HepG2 (cell line): ENCODE data around the gene APOBEC3C. TPM values are rescaled to one million over a fixed set of nuclear protein-coding genes. Genes with fewer than 3 reads are reported as not detected.
"Not testable (repeated sequence)": the region's sequence is repeated elsewhere in the genome, so short reads cannot be mapped to it uniquely, and the experiment has no call there.

ENCODE experiments used
- ATAC-seq: fragments of 200-7000 bp; cut with Tn5 transposase; 3 replicates; pipeline ENCODE4 v1.9.1; 2020; ENCODE audit warnings: mild to moderate bottlenecking, moderate library complexity
- BruUV-seq: library from RNA; stranded (reverse); fragments of 400-500 nt; replicated peaks from 2 replicates; lab custom pipeline; 2021; lab: Mats Ljungman, UMichigan
- CTCF ChIA-PET: fragments of 300-600 bp; formaldehyde crosslinking; extraction: SDS; loops from one replicate; lab custom pipeline; 2021; ENCODE audit warnings: low total read pairs, inconsistent platforms, low intra/inter-chr PET ratio; lab: Yijun Ruan, JAX
- POLR2A ChIA-PET: fragments of 350-600 bp; sonication (Branson Sonifier 250); formaldehyde crosslinking; loops from one replicate; lab custom pipeline; 2020; ENCODE audit warnings: antibody characterized with exemption, inconsistent platforms; lab: Yijun Ruan, JAX
- DNase-seq: peaks from one replicate; pipeline ENCODE4 v3.0.0-alpha.2; 2015; ENCODE audit warnings: low spot score
- FAIRE-seq: peaks from 3 replicates; lab custom pipeline; 2011; peaks lifted over from hg19 to GRCh38; lab: Jason Lieb, UNC
- H2AFZ ChIP-seq: one replicate; pipeline ENCODE4 v1.6.1; 2011; ENCODE audit warnings: low read length, inconsistent platforms
- H3K27ac ChIP-seq: fragments of 300-600 bp; 3 replicates; pipeline ENCODE4 v1.8.0; 2011; ENCODE audit warnings: mixed run types, mild to moderate bottlenecking, mixed read lengths, low read length, inconsistent platforms; ENCODE audit not compliant: insufficient read depth; ENCODE audit errors: extremely low read length
- H3K27me3 ChIP-seq, 2 experiments: fragments of 200-600 bp in 1 of 2; 2 replicates in 1 of 2; 3 replicates in 1 of 2; pipeline versions ENCODE4 v1.6.0 to v1.8.0; 2011; ENCODE audit warnings: low read length in 2 of 2, mild to moderate bottlenecking in 2 of 2, moderate library complexity in 2 of 2, inconsistent platforms in 1 of 2; ENCODE audit not compliant: insufficient read depth in 2 of 2, control insufficient read depth in 1 of 2
- H3K36me3 ChIP-seq, 2 experiments: fragments of 200-600 bp in 1 of 2; replicated peaks in 1 of 2; 2 replicates in 1 of 2; 3 replicates in 1 of 2; pipeline versions ENCODE4 v1.5.1 to v1.8.0; 2011; ENCODE audit warnings: low read length in 2 of 2, inconsistent platforms in 1 of 2; ENCODE audit not compliant: insufficient read depth in 2 of 2, control insufficient read depth in 1 of 2
- H3K4me1 ChIP-seq: 2 replicates; pipeline ENCODE4 v1.5.1; 2012; ENCODE audit warnings: low read length, inconsistent platforms; ENCODE audit not compliant: insufficient read depth
- H3K4me2 ChIP-seq: 2 replicates; pipeline ENCODE4 v1.6.0; 2011; ENCODE audit warnings: low read depth, low read length, inconsistent platforms
- H3K4me3 ChIP-seq, 3 experiments: fragments of 200-600 bp in 1 of 3; sonication (generic), shearing (Covaris generic) in 1 of 3; replicated peaks in 1 of 3; 2 replicates each; pipeline ENCODE4 v1.5.1; 2011 to 2016; ENCODE audit warnings: low read length in 3 of 3, inconsistent platforms in 2 of 3, low read depth in 2 of 3, mild to moderate bottlenecking in 2 of 3, control low read depth in 1 of 3, mixed read lengths in 1 of 3; ENCODE audit not compliant: insufficient read depth in 1 of 3
- H3K79me2 ChIP-seq: one replicate; pipeline ENCODE4 v1.6.1; 2011; ENCODE audit warnings: low read length, inconsistent platforms; ENCODE audit not compliant: insufficient read depth
- H3K9ac ChIP-seq: 2 replicates; pipeline ENCODE4 v1.6.0; 2011; ENCODE audit warnings: mild to moderate bottlenecking, low read depth, low read length, inconsistent platforms; ENCODE audit not compliant: insufficient read depth
- H3K9me3 ChIP-seq: 2 replicates; pipeline ENCODE4 v1.5.1; 2012; ENCODE audit warnings: mild to moderate bottlenecking, low read length
- H4K20me1 ChIP-seq: 2 replicates; pipeline ENCODE4 v1.6.0; 2011; ENCODE audit warnings: inconsistent platforms, mild to moderate bottlenecking, low read length, moderate library complexity; ENCODE audit not compliant: insufficient read depth
- FLYWCH1 ChIP-seq: sonication (generic); formaldehyde crosslinking; IDR thresholded peaks from 2 replicates; pipeline ENCODE4 v1.8.1; 2023; ENCODE audit warnings: mild to moderate bottlenecking, missing genetic modification reagents
- ONECUT2 ChIP-seq: sonication (generic); formaldehyde crosslinking; IDR thresholded peaks from 2 replicates; pipeline ENCODE4 v1.4.0; 2020; ENCODE audit warnings: missing genetic modification reagents
- SSRP1 ChIP-seq: IDR thresholded peaks from 2 replicates; pipeline ENCODE4 v1.6.1; 2016; ENCODE audit warnings: control low read depth
- ZNF430 ChIP-seq: sonication (generic); formaldehyde crosslinking; IDR thresholded peaks from 2 replicates; pipeline ENCODE4 v1.9.0; 2021; ENCODE audit warnings: mild to moderate bottlenecking, missing genetic modification reagents
- WGBS: methylation state at CpG from one replicate; pipeline ENCODE4 v1.1.6; 2017; ENCODE audit warnings: low lambda C conversion rate; 5-methylcytosine and 5-hydroxymethylcytosine counted together
- in situ Hi-C: cut with HindIII; loops from 2 replicates; pipeline ENCODE4 v1.10.0; 2017; ENCODE audit warnings: low pct_unique_long_range_greater_than_20kb; ENCODE audit not compliant: extremely low pct_ligation_motif_present
- intact Hi-C: fragments of 100-400 bp; cut with micrococcal nuclease; formaldehyde crosslinking; loops from one replicate; pipeline ENCODE4 v1.10.0; 2022; ENCODE audit not compliant: unreplicated experiment
- polyA plus RNA-seq, 8 experiments: library from polyadenylated mRNA; depleted of rRNA in 3 of 8; stranded (reverse) in 7 of 8; unstranded in 1 of 8; fragments of >200 nt; fragmentation: Illumina TruSeq in 4 of 8; extraction: Trizol in 4 of 8; gene quantifications; 2 replicates each; pipeline versions ENCODE4 v1.2.1 to v1.2.3, GENCODE V29; 2011 to 2016; ENCODE audit warnings: low read depth in 4 of 8, missing spikeins in 1 of 8, mixed read lengths in 1 of 8; ENCODE audit not compliant: insufficient read depth in 1 of 8
- total RNA-seq, 5 experiments: library from RNA; depleted of rRNA; stranded (reverse); fragments of >200 nt; fragmentation: Illumina TruSeq; extraction: Trizol; gene quantifications; 2 replicates each; pipeline ENCODE4 v1.2.3, GENCODE V29; 2016; ENCODE audit warnings: low read depth in 1 of 5
- TF ChIP-seq, protein P1 (sequence below): IDR thresholded peaks from 2 replicates; pipeline ENCODE4 v1.6.1; 2016; ENCODE audit warnings: low read depth
- TF ChIP-seq, protein P2 (sequence below): sonication (generic); formaldehyde crosslinking; IDR thresholded peaks from 2 replicates; pipeline ENCODE4 v1.5.1; 2020; ENCODE audit warnings: mild to moderate bottlenecking, missing genetic modification reagents, moderate library complexity

Gene APOBEC3C
- total and polyA plus RNA-seq, 2 of the 13 experiments (the other 11 are each of a cell fraction or from before 2014, with no cell fraction given), result 8.9 to 27.6 TPM

DNA sequence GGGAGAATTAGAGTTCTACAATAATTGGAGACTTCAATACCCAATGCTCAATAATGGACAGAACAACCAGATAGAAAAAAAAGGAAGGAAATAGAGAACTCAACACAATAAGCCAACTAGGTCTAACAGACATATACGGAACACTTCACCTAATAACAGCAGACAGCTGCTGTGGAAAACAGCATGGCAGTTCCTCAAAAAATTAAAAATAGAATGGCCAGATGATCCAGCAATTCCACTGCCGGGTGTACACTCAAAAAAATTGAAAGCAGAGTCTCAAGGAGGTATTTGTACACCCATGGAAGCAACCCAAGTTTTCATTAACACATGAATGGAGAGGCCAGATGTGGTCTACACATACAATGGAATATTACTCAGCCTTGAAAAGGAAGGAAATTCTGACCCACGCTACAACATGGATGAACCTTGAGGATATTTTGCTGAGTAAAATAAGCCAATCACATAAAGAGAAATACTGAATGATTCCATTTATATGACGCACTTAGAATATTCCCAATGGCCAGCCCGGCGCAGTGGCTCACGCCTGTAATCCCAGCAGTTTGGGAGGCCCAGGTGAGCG is 5.7 kb upstream of the APOBEC3C start:
- intact Hi-C loops, result loop anchor here (10.0 kb wide), 1 partner anchor 244 kb away; no protein-coding TSS in a partner anchor
- H3K27ac ChIP-seq, H4K20me1 ChIP-seq, H2AFZ ChIP-seq, DNase-seq, H3K36me3 ChIP-seq, ATAC-seq, H3K9me3 ChIP-seq, H3K79me2 ChIP-seq, H3K27me3 ChIP-seq, in situ Hi-C loops, POLR2A ChIA-PET, H3K9ac ChIP-seq, H3K4me2 ChIP-seq, BruUV-seq, FAIRE-seq, H3K4me3 ChIP-seq: not testable (repeated sequence)
- H3K4me1 ChIP-seq, result peaks cover 31% of the 10 kb centered on the region
- CTCF ChIA-PET, result interaction anchor here (1.5 to 2.9 kb wide), 3 partner anchors 109 to 138 kb away, joined by 6 to 19 read pairs (median 9); no protein-coding TSS in a partner anchor
- 90% methylated on average over 8 of the region's 8 CpGs for WGBS

DNA sequence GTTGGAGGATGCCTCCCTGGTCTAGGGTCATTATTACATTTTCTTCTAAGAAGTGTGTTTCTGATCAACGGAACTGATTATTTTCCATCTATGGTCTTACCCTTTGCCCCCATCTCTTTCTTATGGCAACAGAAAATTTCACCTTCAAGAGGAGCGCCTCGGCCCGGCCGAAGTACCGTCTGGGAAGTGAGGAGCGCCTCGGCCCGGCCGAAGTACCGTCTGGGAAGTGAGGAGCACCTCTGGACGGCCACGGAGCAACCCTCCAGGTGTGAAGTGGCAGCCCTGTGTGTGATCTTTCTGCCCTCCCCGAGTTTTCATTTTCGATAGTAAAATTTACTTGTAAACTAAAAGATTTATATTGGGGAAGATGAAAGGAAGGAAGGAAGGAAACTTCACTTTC is 3.1 kb upstream of the APOBEC3C start:
- FAIRE-seq (no peak), ATAC-seq (no peak), DNase-seq (no peak)
- in situ Hi-C loops (loop anchor here (5.0 kb wide), 1 partner anchor 106 kb away; no protein-coding TSS in a partner anchor), intact Hi-C loops (no loop called here)
- no peak for TF ChIP-seq SSRP1 (CRISPR knock-in tag)
- no peak for TF ChIP-seq FLYWCH1 (CRISPR knock-in tag)
- TF ChIP-seq, protein P1, sequence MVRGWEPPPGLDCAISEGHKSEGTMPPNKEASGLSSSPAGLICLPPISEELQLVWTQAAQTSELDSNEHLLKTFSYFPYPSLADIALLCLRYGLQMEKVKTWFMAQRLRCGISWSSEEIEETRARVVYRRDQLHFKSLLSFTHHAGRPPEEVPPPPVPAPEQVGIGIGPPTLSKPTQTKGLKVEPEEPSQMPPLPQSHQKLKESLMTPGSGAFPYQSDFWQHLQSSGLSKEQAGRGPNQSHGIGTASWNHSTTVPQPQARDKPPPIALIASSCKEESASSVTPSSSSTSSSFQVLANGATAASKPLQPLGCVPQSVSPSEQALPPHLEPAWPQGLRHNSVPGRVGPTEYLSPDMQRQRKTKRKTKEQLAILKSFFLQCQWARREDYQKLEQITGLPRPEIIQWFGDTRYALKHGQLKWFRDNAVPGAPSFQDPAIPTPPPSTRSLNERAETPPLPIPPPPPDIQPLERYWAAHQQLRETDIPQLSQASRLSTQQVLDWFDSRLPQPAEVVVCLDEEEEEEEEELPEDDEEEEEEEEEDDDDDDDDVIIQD (CRISPR knock-in tag), result no peak
- no peak for TF ChIP-seq ONECUT2
- TF ChIP-seq, protein P2, sequence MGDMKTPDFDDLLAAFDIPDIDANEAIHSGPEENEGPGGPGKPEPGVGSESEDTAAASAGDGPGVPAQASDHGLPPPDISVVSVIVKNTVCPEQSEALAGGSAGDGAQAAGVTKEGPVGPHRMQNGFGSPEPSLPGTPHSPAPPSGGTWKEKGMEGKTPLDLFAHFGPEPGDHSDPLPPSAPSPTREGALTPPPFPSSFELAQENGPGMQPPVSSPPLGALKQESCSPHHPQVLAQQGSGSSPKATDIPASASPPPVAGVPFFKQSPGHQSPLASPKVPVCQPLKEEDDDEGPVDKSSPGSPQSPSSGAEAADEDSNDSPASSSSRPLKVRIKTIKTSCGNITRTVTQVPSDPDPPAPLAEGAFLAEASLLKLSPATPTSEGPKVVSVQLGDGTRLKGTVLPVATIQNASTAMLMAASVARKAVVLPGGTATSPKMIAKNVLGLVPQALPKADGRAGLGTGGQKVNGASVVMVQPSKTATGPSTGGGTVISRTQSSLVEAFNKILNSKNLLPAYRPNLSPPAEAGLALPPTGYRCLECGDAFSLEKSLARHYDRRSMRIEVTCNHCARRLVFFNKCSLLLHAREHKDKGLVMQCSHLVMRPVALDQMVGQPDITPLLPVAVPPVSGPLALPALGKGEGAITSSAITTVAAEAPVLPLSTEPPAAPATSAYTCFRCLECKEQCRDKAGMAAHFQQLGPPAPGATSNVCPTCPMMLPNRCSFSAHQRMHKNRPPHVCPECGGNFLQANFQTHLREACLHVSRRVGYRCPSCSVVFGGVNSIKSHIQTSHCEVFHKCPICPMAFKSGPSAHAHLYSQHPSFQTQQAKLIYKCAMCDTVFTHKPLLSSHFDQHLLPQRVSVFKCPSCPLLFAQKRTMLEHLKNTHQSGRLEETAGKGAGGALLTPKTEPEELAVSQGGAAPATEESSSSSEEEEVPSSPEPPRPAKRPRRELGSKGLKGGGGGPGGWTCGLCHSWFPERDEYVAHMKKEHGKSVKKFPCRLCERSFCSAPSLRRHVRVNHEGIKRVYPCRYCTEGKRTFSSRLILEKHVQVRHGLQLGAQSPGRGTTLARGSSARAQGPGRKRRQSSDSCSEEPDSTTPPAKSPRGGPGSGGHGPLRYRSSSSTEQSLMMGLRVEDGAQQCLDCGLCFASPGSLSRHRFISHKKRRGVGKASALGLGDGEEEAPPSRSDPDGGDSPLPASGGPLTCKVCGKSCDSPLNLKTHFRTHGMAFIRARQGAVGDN (CRISPR knock-in tag), result 0 out of 2 replicates have a peak, but pooled peaks have one; percentile 25
- no peak for TF ChIP-seq ZNF430
- Histone ChIP-seq H3K4me1 (peaks cover 49% of the 10 kb centered on the region), H4K20me1 (no peaks in the 10 kb centered on the region), H3K4me3 (no peak overlapping the region), H3K79me2 (no peaks in the 10 kb centered on the region), H3K9me3 (no peaks in the 10 kb centered on the region), H3K4me2 (peak overlapping the region; percentile 32; the same call in 1 of the 2 replicates), H3K27me3 (no peaks in the 10 kb centered on the region; a peak in 2 of 5 replicates), H3K36me3 (no peaks in the 10 kb centered on the region), H2AFZ (no peak overlapping the region), H3K9ac (no peak overlapping the region), H3K27ac (no peak overlapping the region)
- WGBS, result 37% methylated on average over 15 of the region's 15 CpGs
- POLR2A ChIA-PET, result no interaction called here
- no TSS peak for BruUV-seq
- CTCF ChIA-PET, result interaction anchor here (0.9 kb wide), 1 partner anchor 107 kb away, joined by 4 read pairs; no protein-coding TSS in a partner anchor
